Measurements from ENCODE around the gene FOXP3.

The FOXP3 gene

GRCh38 chrX:49221868-49222267, 42.6 kb downstream of the FOXP3 start:
- TF ChIP-seq, protein P1, sequence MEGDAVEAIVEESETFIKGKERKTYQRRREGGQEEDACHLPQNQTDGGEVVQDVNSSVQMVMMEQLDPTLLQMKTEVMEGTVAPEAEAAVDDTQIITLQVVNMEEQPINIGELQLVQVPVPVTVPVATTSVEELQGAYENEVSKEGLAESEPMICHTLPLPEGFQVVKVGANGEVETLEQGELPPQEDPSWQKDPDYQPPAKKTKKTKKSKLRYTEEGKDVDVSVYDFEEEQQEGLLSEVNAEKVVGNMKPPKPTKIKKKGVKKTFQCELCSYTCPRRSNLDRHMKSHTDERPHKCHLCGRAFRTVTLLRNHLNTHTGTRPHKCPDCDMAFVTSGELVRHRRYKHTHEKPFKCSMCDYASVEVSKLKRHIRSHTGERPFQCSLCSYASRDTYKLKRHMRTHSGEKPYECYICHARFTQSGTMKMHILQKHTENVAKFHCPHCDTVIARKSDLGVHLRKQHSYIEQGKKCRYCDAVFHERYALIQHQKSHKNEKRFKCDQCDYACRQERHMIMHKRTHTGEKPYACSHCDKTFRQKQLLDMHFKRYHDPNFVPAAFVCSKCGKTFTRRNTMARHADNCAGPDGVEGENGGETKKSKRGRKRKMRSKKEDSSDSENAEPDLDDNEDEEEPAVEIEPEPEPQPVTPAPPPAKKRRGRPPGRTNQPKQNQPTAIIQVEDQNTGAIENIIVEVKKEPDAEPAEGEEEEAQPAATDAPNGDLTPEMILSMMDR (IDR thresholded peaks at IDR 0.05): no peak
- no peaks in the 10 kb centered on the region for H3K4me1 ChIP-seq

DNA sequence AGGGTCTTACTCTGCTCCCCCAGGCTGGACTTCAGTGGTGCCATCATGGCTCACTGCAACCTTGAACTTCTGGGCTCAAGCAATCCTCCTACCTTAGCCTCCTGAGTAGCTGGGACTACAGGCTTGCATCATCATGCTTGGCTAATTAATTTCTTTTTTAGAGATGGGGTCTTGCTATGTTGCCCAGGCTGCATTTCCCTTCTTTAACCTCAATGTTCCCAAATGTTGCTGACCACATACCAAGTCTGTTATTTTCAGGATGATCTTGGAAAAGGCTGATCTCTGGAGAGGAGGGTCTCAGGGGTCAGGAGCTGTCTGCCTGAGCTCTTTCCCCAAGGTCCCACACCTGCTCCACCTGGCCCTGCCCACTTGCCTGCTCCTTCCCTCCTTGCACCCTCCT, 44.4 kb downstream of the FOXP3 start:
- Histone ChIP-seq H3K27ac (no peak overlapping the region), H3K4me2 (ENCODE audit: low read length) (no peak overlapping the region), H2AFZ (no peak overlapping the region), H3K9me3 (ENCODE audit: control insufficient read depth, low read length) (no peaks in the 10 kb centered on the region), H3K4me3 (ENCODE audit: low read depth, low read length) (no peak overlapping the region), H3K27me3 (ENCODE audit: control insufficient read depth, insufficient read depth, low read length) (no peaks in the 10 kb centered on the region), H3K9ac (no peak overlapping the region), H3K4me1 (no peaks in the 10 kb centered on the region), H3K79me2 (no peaks in the 10 kb centered on the region), H3K36me3 (ENCODE audit: control insufficient read depth, insufficient read depth, low read length) (no peaks in the 10 kb centered on the region)
- TF ChIP-seq, protein P1 (IDR thresholded peaks at IDR 0.05): no peak

More at GRCh38 chrX:49221868-49222267, 42.6 kb downstream of the FOXP3 start:
- Histone ChIP-seq H2AFZ (no peak overlapping the region), H3K4me2 (ENCODE audit: low read length) (no peak overlapping the region), H3K9me3 (ENCODE audit: control insufficient read depth, low read length) (no peaks in the 10 kb centered on the region), H3K4me3 (ENCODE audit: low read depth, low read length) (no peak overlapping the region), H3K27me3 (ENCODE audit: control insufficient read depth, insufficient read depth, low read length) (no peaks in the 10 kb centered on the region), H3K36me3 (ENCODE audit: control insufficient read depth, insufficient read depth, low read length) (no peaks in the 10 kb centered on the region), H3K9ac (no peak overlapping the region), H3K79me2 (no peaks in the 10 kb centered on the region), H3K27ac (no peak overlapping the region)

DNA sequence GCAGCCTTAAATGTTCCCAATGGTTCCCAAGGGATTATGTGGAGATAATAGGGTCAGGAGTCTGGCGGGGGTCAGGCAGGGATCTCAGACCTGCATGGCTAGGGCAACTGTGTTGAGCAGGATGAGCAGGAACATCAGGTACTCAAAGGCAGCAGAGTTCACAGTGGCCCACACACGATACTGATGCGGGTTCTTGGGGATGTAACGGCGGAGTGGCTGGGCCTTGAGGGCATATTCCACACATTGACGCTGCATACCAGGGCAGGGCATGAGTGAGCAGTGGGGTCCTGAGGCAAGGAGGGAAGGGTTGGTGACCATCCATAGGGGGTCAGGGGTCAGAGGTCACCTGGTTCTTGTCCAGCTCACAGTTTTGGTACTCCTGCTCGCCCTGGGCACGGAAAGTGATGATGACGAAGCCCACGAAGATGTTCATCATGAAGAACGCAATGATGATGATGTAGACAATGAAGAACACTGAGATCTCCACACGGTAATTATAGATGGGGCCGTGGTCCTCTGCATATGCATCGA, 49.4 kb downstream of the FOXP3 start:
- Histone ChIP-seq H3K9ac (no peak overlapping the region), H2AFZ (no peak overlapping the region), H3K27ac (no peak overlapping the region), H3K79me2 (no peaks in the 10 kb centered on the region), H3K36me3 (ENCODE audit: control insufficient read depth, insufficient read depth, low read length) (no peaks in the 10 kb centered on the region), H3K27me3 (ENCODE audit: control insufficient read depth, insufficient read depth, low read length) (no peaks in the 10 kb centered on the region), H3K9me3 (ENCODE audit: control insufficient read depth, low read length) (no peaks in the 10 kb centered on the region), H3K4me1 (no peaks in the 10 kb centered on the region), H3K4me2 (ENCODE audit: low read length) (no peak overlapping the region), H3K4me3 (ENCODE audit: low read depth, low read length) (no peak overlapping the region)
- TF ChIP-seq, protein P1 (IDR thresholded peaks at IDR 0.05): no peak

DNA sequence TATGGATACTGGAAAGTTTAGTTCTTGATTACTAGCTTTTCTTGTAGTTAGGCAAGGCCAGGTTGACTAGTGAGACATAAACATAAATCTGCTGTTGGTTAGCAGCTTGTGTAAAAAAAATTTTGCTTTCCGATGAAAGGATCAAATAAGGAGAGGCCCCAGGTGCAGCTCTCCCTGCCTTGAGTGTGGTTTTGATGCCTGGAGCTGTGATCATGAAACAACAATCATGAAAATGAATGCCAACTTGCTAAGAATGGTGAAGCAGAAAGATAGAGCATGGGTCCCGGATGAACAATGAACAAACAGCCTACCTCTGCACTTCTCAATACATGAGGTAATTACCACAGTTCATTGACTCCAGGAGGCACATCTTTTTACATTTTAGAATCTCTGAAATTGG, 50.1 kb downstream of the FOXP3 start:
- H3K27me3 ChIP-seq (ENCODE audit: control insufficient read depth, insufficient read depth, low read length): no peaks in the 10 kb centered on the region
- no peak overlapping the region for H3K4me2 ChIP-seq (ENCODE audit: low read length)
- TF ChIP-seq, protein P1 (IDR thresholded peaks at IDR 0.05): no peak

DNA sequence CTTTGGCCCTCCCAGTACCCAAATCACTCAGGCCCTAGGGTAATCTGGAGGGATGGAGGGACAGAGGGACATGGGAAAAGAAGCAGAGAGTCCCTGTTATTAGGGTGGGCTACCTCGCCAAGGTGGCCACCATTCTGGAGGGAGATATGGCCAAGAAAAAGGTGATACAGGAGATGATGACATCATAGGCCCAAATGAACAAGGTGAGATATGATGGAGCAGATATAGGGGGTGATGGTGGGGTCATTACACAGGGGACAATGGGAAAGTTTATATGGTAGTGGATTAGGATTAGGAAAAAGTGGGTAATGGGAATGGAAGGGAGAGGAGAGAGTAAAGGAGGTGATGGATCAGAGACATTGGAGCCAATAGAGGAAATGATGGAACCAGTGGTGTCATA, 51.6 kb downstream of the FOXP3 start:
- Histone ChIP-seq H3K27me3 (ENCODE audit: control insufficient read depth, insufficient read depth, low read length) (no peaks in the 10 kb centered on the region), H3K27ac (no peak overlapping the region), H3K9me3 (ENCODE audit: control insufficient read depth, low read length) (no peaks in the 10 kb centered on the region), H3K36me3 (ENCODE audit: control insufficient read depth, insufficient read depth, low read length) (no peaks in the 10 kb centered on the region), H3K4me2 (ENCODE audit: low read length) (no peak overlapping the region), H3K4me3 (ENCODE audit: low read depth, low read length) (no peak overlapping the region), H3K4me1 (no peaks in the 10 kb centered on the region), H3K79me2 (no peaks in the 10 kb centered on the region), H3K9ac (no peak overlapping the region), H2AFZ (no peak overlapping the region)
- TF ChIP-seq, protein P1 (IDR thresholded peaks at IDR 0.05): no peak

More for the DNA sequence above, 50.1 kb downstream of the FOXP3 start:
- H3K27ac ChIP-seq: no peak overlapping the region
- no peaks in the 10 kb centered on the region for H3K79me2 ChIP-seq
- no peaks in the 10 kb centered on the region for H3K36me3 ChIP-seq (ENCODE audit: control insufficient read depth, insufficient read depth, low read length)
- H3K4me3 ChIP-seq (ENCODE audit: low read depth, low read length): no peak overlapping the region
- no peaks in the 10 kb centered on the region for H3K9me3 ChIP-seq (ENCODE audit: control insufficient read depth, low read length)
- no peak overlapping the region for H2AFZ ChIP-seq
- H3K4me1 ChIP-seq: no peaks in the 10 kb centered on the region
- H3K9ac ChIP-seq: no peak overlapping the region
